Measurements from ENCODE around the gene RAD51B. TPM values are rescaled to one million over a fixed set of nuclear protein-coding genes. Genes with fewer than 3 reads are reported as not detected.

Gene RAD51B
- polyA plus RNA-seq, 1 donor (not counting 4 experiments of a cell fraction or from before 2014, with no cell fraction given): 13.3 TPM

DNA sequence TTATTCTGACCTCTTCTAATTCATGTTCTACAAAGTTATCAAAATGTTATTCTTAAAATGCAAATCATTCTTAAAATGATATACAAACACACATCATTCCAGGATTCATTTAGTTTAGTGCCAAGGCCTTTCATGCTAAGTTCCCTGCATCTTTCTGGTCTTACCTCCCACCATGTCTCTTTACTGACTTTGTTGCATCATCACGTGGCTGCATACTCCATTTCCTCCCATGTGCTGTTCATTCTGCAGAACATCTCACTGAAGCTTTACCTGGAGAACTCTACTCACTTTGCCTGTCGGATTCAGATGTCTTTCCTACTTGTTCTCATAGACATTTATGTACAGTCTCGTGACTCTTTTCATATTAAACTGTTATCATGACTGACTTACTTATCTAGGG lies 278.1 kb downstream of the RAD51B start:
- Histone ChIP-seq H3K4me2 (ENCODE audit: control insufficient read depth, extremely low read depth, insufficient read depth, low read depth, low read length) (no peak overlapping the region), H3K27ac (ENCODE audit: control insufficient read depth, insufficient read depth, low read length) (no peak overlapping the region), H3K4me3 (ENCODE audit: control insufficient read depth in 2 of 3, extremely low read depth in 1 of 3, insufficient read depth in 2 of 3, low read depth in 1 of 3, low read length in 3 of 3) (no peak overlapping the region), H2AFZ (ENCODE audit: control insufficient read depth, low read length) (no peak overlapping the region), H3K9ac (ENCODE audit: control insufficient read depth, extremely low read depth, insufficient read depth, low read length) (no peak overlapping the region), H3K79me2 (ENCODE audit: control insufficient read depth, insufficient read depth, low read length) (no peaks in the 10 kb centered on the region), H3K9me1 (ENCODE audit: control insufficient read depth, extremely low read depth, insufficient read depth, low read length) (no peaks in the 10 kb centered on the region), H4K20me1 (ENCODE audit: control insufficient read depth, extremely low read depth, insufficient read depth, low read length) (no peaks in the 10 kb centered on the region), H3K9me3 (ENCODE audit: control insufficient read depth, low read depth, low read length) (peaks cover 6% of the 10 kb centered on the region), H3K36me3 (ENCODE audit: control insufficient read depth in 2 of 2, extremely low read depth in 1 of 2, insufficient read depth in 2 of 2, low read length in 2 of 2) (no peaks in the 10 kb centered on the region), H3K27me3 (ENCODE audit: control insufficient read depth, extremely low read depth, insufficient read depth, low read length) (no peaks in the 10 kb centered on the region), H3K4me1 (ENCODE audit: control insufficient read depth, extremely low read depth, insufficient read depth, low read length) (no peaks in the 10 kb centered on the region)
- DNase-seq (ENCODE audit: low read depth, low spot score) (no peak), FAIRE-seq (no peak)
- dilution Hi-C loops (cut with MboI; ENCODE audit: extremely low pct_ligation_motif_present, low sequenced_read_pairs): no loop called here
- TF ChIP-seq EZH2 (IDR thresholded peaks at IDR 0.05; ENCODE audit: low read length): no peak
- TF ChIP-seq, protein P1, sequence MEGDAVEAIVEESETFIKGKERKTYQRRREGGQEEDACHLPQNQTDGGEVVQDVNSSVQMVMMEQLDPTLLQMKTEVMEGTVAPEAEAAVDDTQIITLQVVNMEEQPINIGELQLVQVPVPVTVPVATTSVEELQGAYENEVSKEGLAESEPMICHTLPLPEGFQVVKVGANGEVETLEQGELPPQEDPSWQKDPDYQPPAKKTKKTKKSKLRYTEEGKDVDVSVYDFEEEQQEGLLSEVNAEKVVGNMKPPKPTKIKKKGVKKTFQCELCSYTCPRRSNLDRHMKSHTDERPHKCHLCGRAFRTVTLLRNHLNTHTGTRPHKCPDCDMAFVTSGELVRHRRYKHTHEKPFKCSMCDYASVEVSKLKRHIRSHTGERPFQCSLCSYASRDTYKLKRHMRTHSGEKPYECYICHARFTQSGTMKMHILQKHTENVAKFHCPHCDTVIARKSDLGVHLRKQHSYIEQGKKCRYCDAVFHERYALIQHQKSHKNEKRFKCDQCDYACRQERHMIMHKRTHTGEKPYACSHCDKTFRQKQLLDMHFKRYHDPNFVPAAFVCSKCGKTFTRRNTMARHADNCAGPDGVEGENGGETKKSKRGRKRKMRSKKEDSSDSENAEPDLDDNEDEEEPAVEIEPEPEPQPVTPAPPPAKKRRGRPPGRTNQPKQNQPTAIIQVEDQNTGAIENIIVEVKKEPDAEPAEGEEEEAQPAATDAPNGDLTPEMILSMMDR (optimal IDR thresholded peaks at IDR 0.05 in 1 of 3, IDR thresholded peaks at IDR 0.05 in 1 of 3, conservative IDR thresholded peaks at IDR 0.05 in 1 of 3; ENCODE audit: extremely low read depth in 1 of 3, insufficient read depth in 2 of 3, low read length in 3 of 3): no peak

DNA sequence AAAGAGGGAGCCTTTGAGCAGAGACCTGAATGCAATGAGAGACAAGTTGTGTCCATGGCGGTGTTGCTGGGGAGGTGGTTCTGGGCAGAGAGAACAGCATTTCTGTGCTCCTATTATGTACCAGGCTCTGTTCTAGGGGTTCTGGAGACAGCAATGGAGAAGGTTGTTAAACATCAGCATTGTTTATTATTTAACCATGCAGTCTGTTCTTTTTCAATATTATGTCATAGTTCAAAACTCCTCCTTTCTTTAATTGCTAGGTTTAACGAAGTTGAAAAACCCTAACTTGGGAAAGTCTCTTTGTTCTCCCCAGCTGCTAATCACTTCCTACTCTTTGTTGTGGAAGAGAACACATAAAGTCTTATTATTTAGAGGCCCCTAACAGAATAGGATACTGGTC lies 279.3 kb downstream of the RAD51B start:
- Histone ChIP-seq H3K4me1 (ENCODE audit: control insufficient read depth, extremely low read depth, insufficient read depth, low read length) (peaks cover 2% of the 10 kb centered on the region), H4K20me1 (ENCODE audit: control insufficient read depth, extremely low read depth, insufficient read depth, low read length) (no peaks in the 10 kb centered on the region), H2AFZ (ENCODE audit: control insufficient read depth, low read length) (no peak overlapping the region), H3K9me1 (ENCODE audit: control insufficient read depth, extremely low read depth, insufficient read depth, low read length) (no peaks in the 10 kb centered on the region), H3K27ac (ENCODE audit: control insufficient read depth, insufficient read depth, low read length) (no peak overlapping the region), H3K4me3 (ENCODE audit: control insufficient read depth in 2 of 3, extremely low read depth in 1 of 3, insufficient read depth in 2 of 3, low read depth in 1 of 3, low read length in 3 of 3) (no peak overlapping the region), H3K36me3 (ENCODE audit: control insufficient read depth in 2 of 2, extremely low read depth in 1 of 2, insufficient read depth in 2 of 2, low read length in 2 of 2) (no peaks in the 10 kb centered on the region), H3K27me3 (ENCODE audit: control insufficient read depth, extremely low read depth, insufficient read depth, low read length) (no peaks in the 10 kb centered on the region), H3K9me3 (ENCODE audit: control insufficient read depth, low read depth, low read length) (peaks cover 8% of the 10 kb centered on the region), H3K79me2 (ENCODE audit: control insufficient read depth, insufficient read depth, low read length) (no peaks in the 10 kb centered on the region), H3K9ac (ENCODE audit: control insufficient read depth, extremely low read depth, insufficient read depth, low read length) (no peak overlapping the region), H3K4me2 (ENCODE audit: control insufficient read depth, extremely low read depth, insufficient read depth, low read depth, low read length) (no peak overlapping the region)
- FAIRE-seq: no peak
- TF ChIP-seq, protein P1 (optimal IDR thresholded peaks at IDR 0.05 in 1 of 3, IDR thresholded peaks at IDR 0.05 in 1 of 3, conservative IDR thresholded peaks at IDR 0.05 in 1 of 3; ENCODE audit: extremely low read depth in 1 of 3, insufficient read depth in 2 of 3, low read length in 3 of 3): no peak
- no peak for TF ChIP-seq EZH2 (IDR thresholded peaks at IDR 0.05; ENCODE audit: low read length)
- dilution Hi-C loops (cut with MboI; ENCODE audit: extremely low pct_ligation_motif_present, low sequenced_read_pairs): no loop called here
- no peak for DNase-seq (ENCODE audit: low read depth, low spot score)

Data from keratinocyte (primary cell).